Heart left ventricle (tissue), 16 donors: Measurements from ENCODE around the gene KDM8. TPM values are rescaled to one million over a fixed set of nuclear protein-coding genes. Genes with fewer than 3 reads are reported as not detected.
A peak's percentile ranks its signal among the peaks of the same experiment; 100 is the strongest.

Experiments used
- ATAC-seq, 4 donors: fragments of 200-7000 bp; cut with Tn5 transposase; one replicate each; pipeline ENCODE4 v1.9.1; 2020 to 2022; ENCODE audit warnings: moderate library complexity in 4 of 4, mild to moderate bottlenecking in 3 of 4, moderate number of reproducible peaks in 1 of 4
- DNase-seq, 5 donors: peaks; one replicate each; pipeline ENCODE4 v3.0.0-alpha.2; 2020
- H3K27ac ChIP-seq, 12 donors: fragments of 200-600 bp; sonication (generic) in 4 of 12; one replicate each; pipeline versions ENCODE4 v1.5.0 to v1.8.0; 2016 to 2022; ENCODE audit warnings: mild to moderate bottlenecking in 2 of 12
- H3K27me3 ChIP-seq, 9 donors: fragments of 200-600 bp; sonication (generic) in 2 of 9; one replicate each; pipeline versions ENCODE4 v1.5.1 to v1.8.0; 2016 to 2022; ENCODE audit warnings: mild to moderate bottlenecking in 3 of 9
- H3K36me3 ChIP-seq, 9 donors: fragments of 200-600 bp; sonication (generic) in 2 of 9; one replicate each; pipeline versions ENCODE4 v1.5.0 to v1.8.0; 2018 to 2022; ENCODE audit warnings: mild to moderate bottlenecking in 2 of 9
- H3K4me1 ChIP-seq, 12 donors: fragments of 200-600 bp; sonication (generic) in 4 of 12; one replicate each; pipeline versions ENCODE4 v1.5.0 to v1.8.0; 2016 to 2022; ENCODE audit warnings: mild to moderate bottlenecking in 3 of 12
- H3K4me3 ChIP-seq, 12 donors: fragments of 200-600 bp; sonication (generic) in 4 of 12; one replicate each; pipeline versions ENCODE4 v1.5.0 to v1.8.0; 2017 to 2022; ENCODE audit warnings: mild to moderate bottlenecking in 9 of 12, moderate library complexity in 4 of 12
- H3K9me3 ChIP-seq, 12 donors: fragments of 200-600 bp; sonication (generic) in 4 of 12; one replicate each; pipeline versions ENCODE4 v1.5.0 to v1.8.0; 2016 to 2022; ENCODE audit warnings: mild to moderate bottlenecking in 1 of 12
- POLR2A ChIP-seq, 2 donors: fragments of 450-650 bp; IDR thresholded peaks; one replicate each; pipeline ENCODE4 v1.6.1; 2017; ENCODE audit warnings: antibody characterized with exemption in 2 of 2, mild to moderate bottlenecking in 2 of 2, moderate library complexity in 2 of 2
- whole genome bisulfite sequencing, 4 donors: extraction: QIAGEN DNeasy Blood & Tissue Kit in 2 of 4; methylation state at CpG; one replicate each; pipeline versions ENCODE4 v1.1.5 to v1.1.7; 2013 to 2018; 5-methylcytosine and 5-hydroxymethylcytosine counted together
- intact Hi-C, 10 donors: fragments of 100-400 bp; cut with DNase I; formaldehyde crosslinking; loops; one replicate each; pipeline versions ENCODE4 v1.11.1 to v1.14.2; 2022
- polyA plus RNA-seq, 2 donors: library from polyadenylated mRNA; stranded (reverse); fragments of 200-250 nt; gene quantifications; one replicate each; pipeline ENCODE4 v1.2.3, GENCODE V29; 2013
- total RNA-seq, 9 donors: library from RNA; depleted of rRNA in 2 of 9; stranded (reverse); fragments of >200 nt in 2 of 9; fragmentation: NEBNext Ultra II Directional in 3 of 9; extraction: Animal tissue kit (Norgen Biotek cat#: 25700) in 3 of 9; gene quantifications; one replicate each; pipeline versions ENCODE4 v1.1.0 to v1.2.4, GENCODE V29; 2016 to 2023
- TF ChIP-seq, protein P1 (sequence below), 12 donors: fragments of 200-600 bp; sonication (generic) in 4 of 12; IDR thresholded peaks; one replicate each; pipeline versions ENCODE4 v1.5.0 to v1.8.0; 2018 to 2022; ENCODE audit warnings: antibody characterized with exemption in 12 of 12, mild to moderate bottlenecking in 5 of 12
- donor health status: ischemic (EF 13 %, LVEDD 7.1; RV severe dilation, severe dysfunction).
- donor health status: healthy with polysubstance abuse.
- donor health status: DM: no; HTN: yes; CAD: no.
- donor health status: DM: no; HTN: no; CAD: no.
- donor health status: ischemic (EF 25% LVEDD 6.9; RV normal size, moderate dysfunction).
- donor health status: ischemic (EF 25% LVEDD 5.7; RV mildly dilated, moderate dysfunction).
- donor health status: healthy.
- donor health status: DM: yes; HTN: yes; CAD: no.
- donor health status: ischemic (EF 35%, LVEDD 5.7; RV mildly dilated, moderate dysfunction).
- donor health status: nonischemic (EF 11% LVEDD 7.7; RV severe dilation, severe dysfunction).
- donor health status: DM: yes; HTN: yes; CAD: no.
- donor health status: PGD.
- donor health status: ischemic (EF 29% LVEDD 5.4; RV normal size, mild dysfunction).
- donor health status: nonischemic (EF 23%, LVEDD 6.1; RV moderate dilation, normal function).

KDM8 gene
- total and polyA plus RNA-seq, 11 donors: 1.4 to 8.4 (median 3.5) TPM

DNA sequence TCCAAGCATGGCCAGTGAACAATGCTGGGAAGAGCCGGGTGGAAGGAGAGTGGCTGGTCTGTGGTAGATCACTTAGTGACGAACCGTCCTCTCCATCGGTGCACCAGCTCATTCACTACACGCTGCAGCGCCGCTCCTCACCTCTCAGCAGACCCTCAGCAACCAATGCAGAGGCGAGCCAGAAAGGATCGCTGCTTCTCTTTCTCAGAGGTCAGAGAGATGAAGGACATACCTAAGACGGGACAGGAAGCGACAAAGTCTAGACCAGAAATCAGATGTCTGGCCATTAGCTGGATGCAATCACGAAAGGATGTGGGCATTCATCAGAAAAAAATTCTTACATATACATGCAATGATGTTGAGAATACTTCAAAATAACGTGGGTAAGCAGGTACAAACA lies 38.3 kb downstream of the KDM8 start:
- DNase-seq: no peak
- WGBS, 4 donors: 73 to 78% (median 75%) methylated on average over 13 of the region's 13 CpGs
- intact Hi-C loops: loop anchor here in 3 of 10 donors (2.0 to 10.0 kb wide), 4 partner anchors 73 to 121 kb away; partner anchors contain the start of gene IL4R (in 1 of the 3)
- peaks cover 2 to 85% (median 52%) of the 10 kb centered on the region in 12 donors for H3K4me1 ChIP-seq
- H3K4me3 ChIP-seq: no peak overlapping the region
- no peaks in the 10 kb centered on the region for H3K27me3 ChIP-seq
- peak overlapping the region in 9 of 12 donors; percentile 0 to 82 (median 66) for H3K27ac ChIP-seq
- H3K9me3 ChIP-seq: no peaks in the 10 kb centered on the region
- no peak for TF ChIP-seq POLR2A (IDR thresholded peaks at IDR 0.05)
- TF ChIP-seq, protein P1, sequence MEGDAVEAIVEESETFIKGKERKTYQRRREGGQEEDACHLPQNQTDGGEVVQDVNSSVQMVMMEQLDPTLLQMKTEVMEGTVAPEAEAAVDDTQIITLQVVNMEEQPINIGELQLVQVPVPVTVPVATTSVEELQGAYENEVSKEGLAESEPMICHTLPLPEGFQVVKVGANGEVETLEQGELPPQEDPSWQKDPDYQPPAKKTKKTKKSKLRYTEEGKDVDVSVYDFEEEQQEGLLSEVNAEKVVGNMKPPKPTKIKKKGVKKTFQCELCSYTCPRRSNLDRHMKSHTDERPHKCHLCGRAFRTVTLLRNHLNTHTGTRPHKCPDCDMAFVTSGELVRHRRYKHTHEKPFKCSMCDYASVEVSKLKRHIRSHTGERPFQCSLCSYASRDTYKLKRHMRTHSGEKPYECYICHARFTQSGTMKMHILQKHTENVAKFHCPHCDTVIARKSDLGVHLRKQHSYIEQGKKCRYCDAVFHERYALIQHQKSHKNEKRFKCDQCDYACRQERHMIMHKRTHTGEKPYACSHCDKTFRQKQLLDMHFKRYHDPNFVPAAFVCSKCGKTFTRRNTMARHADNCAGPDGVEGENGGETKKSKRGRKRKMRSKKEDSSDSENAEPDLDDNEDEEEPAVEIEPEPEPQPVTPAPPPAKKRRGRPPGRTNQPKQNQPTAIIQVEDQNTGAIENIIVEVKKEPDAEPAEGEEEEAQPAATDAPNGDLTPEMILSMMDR (IDR thresholded peaks at IDR 0.05): no peak
- no peak for ATAC-seq
- H3K36me3 ChIP-seq: no peaks in the 10 kb centered on the region

- H3K27ac ChIP-seq: peak overlapping the region in 11 of 12 donors; percentile 41 to 82 (median 58)
- DNase-seq (no peak), ATAC-seq (no peak)
- H3K4me3 ChIP-seq: peak overlapping the region in 6 of 12 donors; percentile 20 to 33 (median 27)
- H3K36me3 ChIP-seq: no peaks in the 10 kb centered on the region
- no peaks in the 10 kb centered on the region for H3K27me3 ChIP-seq
- peaks cover 2 to 82% (median 45%) of the 10 kb centered on the region in 12 donors for H3K4me1 ChIP-seq
- intact Hi-C loops: loop anchor here in 3 of 10 donors (2.0 to 10.0 kb wide), 4 partner anchors 72 to 120 kb away; partner anchors contain the start of gene IL4R (in 1 of the 3)
- no peaks in the 10 kb centered on the region for H3K9me3 ChIP-seq
- no peak for TF ChIP-seq POLR2A (IDR thresholded peaks at IDR 0.05)
- TF ChIP-seq, protein P1 (IDR thresholded peaks at IDR 0.05): no peak
- WGBS, 4 donors: 72 to 85% (median 83%) methylated on average over 2 of the region's 2 CpGs
Observed at GRCh38 chr16:27242398-27242797, 39.1 kb downstream of the KDM8 start.

- peak in 4 of 5 donors; percentile 43 to 72 (median 62) for DNase-seq
- Histone ChIP-seq H3K36me3 (no peaks in the 10 kb centered on the region), H3K9me3 (no peaks in the 10 kb centered on the region), H3K27ac (peak overlapping the region; percentile 7 to 82 (median 57)), H3K4me3 (peak overlapping the region in 8 of 12 donors; percentile 17 to 33 (median 26)), H3K4me1 (peaks cover 0 to 75% (median 40%) of the 10 kb centered on the region in 12 donors), H3K27me3 (no peaks in the 10 kb centered on the region)
- intact Hi-C loops: loop anchor here in 3 of 10 donors (2.0 to 10.0 kb wide), 4 partner anchors 72 to 119 kb away; partner anchors contain the start of gene IL4R (in 1 of the 3)
- 49 to 59% (median 50%) methylated on average over 12 to 13 of the region's 13 CpGs for WGBS, 4 donors
- peak; percentile 66 to 76 (median 72) for ATAC-seq
- no peak for TF ChIP-seq POLR2A (IDR thresholded peaks at IDR 0.05)
- TF ChIP-seq, protein P1 (IDR thresholded peaks at IDR 0.05): no peak
Observed at GRCh38 chr16:27242868-27243590, 39.7 kb downstream of the KDM8 start.

GRCh38 chr16:27243725-27244362 lies 40.5 kb downstream of the KDM8 start:
- 92 to 95% (median 94%) methylated on average over 11 of the region's 11 CpGs for WGBS, 4 donors
- no peaks in the 10 kb centered on the region for H3K9me3 ChIP-seq
- intact Hi-C loops: loop anchor here in 4 of 10 donors (2.0 to 10.0 kb wide), 5 partner anchors 21 to 118 kb away; partner anchors contain the start of gene IL4R (in 1 of the 4)
- no peak for DNase-seq
- H3K36me3 ChIP-seq: no peaks in the 10 kb centered on the region
- H3K27ac ChIP-seq: peak overlapping the region; percentile 23 to 82 (median 56)
- peaks cover 0 to 67% (median 37%) of the 10 kb centered on the region in 12 donors for H3K4me1 ChIP-seq
- no peak overlapping the region for H3K4me3 ChIP-seq
- no peak for ATAC-seq
- no peaks in the 10 kb centered on the region for H3K27me3 ChIP-seq
- TF ChIP-seq POLR2A (IDR thresholded peaks at IDR 0.05): no peak
- TF ChIP-seq, protein P1 (IDR thresholded peaks at IDR 0.05): no peak
